ENCODE data around the gene PNISR. TPM values are rescaled to one million over a fixed set of nuclear protein-coding genes. Genes with fewer than 3 reads are reported as not detected.

The PNISR gene
- total and polyA plus RNA-seq, 2 of the 13 experiments (the other 11 are each of a cell fraction or from before 2014, with no cell fraction given) = 43.0 to 48.0 TPM

- TF ChIP-seq ZNF142 (CRISPR knock-in tag; IDR thresholded peaks at IDR 0.05) (peak; percentile 32; the same call in 1 of the 2 replicates), EED (CRISPR knock-in tag; IDR thresholded peaks at IDR 0.05) (0 out of 2 replicates have a peak, but pooled peaks have one; percentile 37), SOX5 (CRISPR knock-in tag; IDR thresholded peaks at IDR 0.05; ENCODE audit: borderline replicate concordance) (0 out of 2 replicates have a peak, but pooled peaks have one; percentile 9), ZZZ3 (CRISPR knock-in tag; IDR thresholded peaks at IDR 0.05; ENCODE audit: borderline replicate concordance) (peak; percentile 82; the same call in 1 of the 2 replicates), ZSCAN12 (CRISPR knock-in tag; IDR thresholded peaks at IDR 0.05) (no peak), TRAFD1 (CRISPR knock-in tag; IDR thresholded peaks at IDR 0.05; ENCODE audit: borderline replicate concordance) (no peak), PBX2 (CRISPR knock-in tag; IDR thresholded peaks at IDR 0.05) (0 out of 2 replicates have a peak, but pooled peaks have one; percentile 8), POGZ (CRISPR knock-in tag; IDR thresholded peaks at IDR 0.05) (peak; percentile 42; the same call in 1 of the 2 replicates), ETV6 (CRISPR knock-in tag; conservative IDR thresholded peaks at IDR 0.05) (peak; percentile 42; the same call in 1 of the 2 replicates), ZNF704 (CRISPR knock-in tag; IDR thresholded peaks at IDR 0.05; ENCODE audit: borderline replicate concordance) (peak; percentile 40; the same call in 1 of the 2 replicates), ZEB1 (IDR thresholded peaks at IDR 0.05; ENCODE audit: insufficient replicate concordance, low read depth) (peak; percentile 39), NR2C2 (CRISPR knock-in tag; IDR thresholded peaks at IDR 0.05; ENCODE audit: borderline replicate concordance) (peak; percentile 100), SYNCRIP (IDR thresholded peaks at IDR 0.05; ENCODE audit: insufficient read depth, low read depth, low read length) (no peak), ZNF605 (CRISPR knock-in tag; IDR thresholded peaks at IDR 0.05) (peak; percentile 2; the same call in 1 of the 2 replicates), ZNF3 (CRISPR knock-in tag; IDR thresholded peaks at IDR 0.05) (no peak), TFE3 (CRISPR knock-in tag; IDR thresholded peaks at IDR 0.05) (peak; percentile 77)
Observed at GRCh38 chr6:99424761-99425646, at the start of gene PNISR (continued).

Measured in HepG2 (cell line).